Hindlimb muscle (tissue), 1 donor: ENCODE results near the gene LRRN4. TPM values are rescaled to one million over a fixed set of nuclear protein-coding genes. Genes with fewer than 3 reads are reported as not detected.

Source experiments
- DNase-seq: peaks from one replicate; pipeline ENCODE4 v3.0.0-alpha.2; 2013
- polyA plus RNA-seq: library from polyadenylated mRNA; unstranded; fragments of 120-200 nt; gene quantifications from one replicate; pipeline ENCODE4 v1.2.1, GENCODE V29; 2013; ENCODE audit not compliant: insufficient read length

LRRN4 gene
- 0.23 TPM for polyA plus RNA-seq

DNA sequence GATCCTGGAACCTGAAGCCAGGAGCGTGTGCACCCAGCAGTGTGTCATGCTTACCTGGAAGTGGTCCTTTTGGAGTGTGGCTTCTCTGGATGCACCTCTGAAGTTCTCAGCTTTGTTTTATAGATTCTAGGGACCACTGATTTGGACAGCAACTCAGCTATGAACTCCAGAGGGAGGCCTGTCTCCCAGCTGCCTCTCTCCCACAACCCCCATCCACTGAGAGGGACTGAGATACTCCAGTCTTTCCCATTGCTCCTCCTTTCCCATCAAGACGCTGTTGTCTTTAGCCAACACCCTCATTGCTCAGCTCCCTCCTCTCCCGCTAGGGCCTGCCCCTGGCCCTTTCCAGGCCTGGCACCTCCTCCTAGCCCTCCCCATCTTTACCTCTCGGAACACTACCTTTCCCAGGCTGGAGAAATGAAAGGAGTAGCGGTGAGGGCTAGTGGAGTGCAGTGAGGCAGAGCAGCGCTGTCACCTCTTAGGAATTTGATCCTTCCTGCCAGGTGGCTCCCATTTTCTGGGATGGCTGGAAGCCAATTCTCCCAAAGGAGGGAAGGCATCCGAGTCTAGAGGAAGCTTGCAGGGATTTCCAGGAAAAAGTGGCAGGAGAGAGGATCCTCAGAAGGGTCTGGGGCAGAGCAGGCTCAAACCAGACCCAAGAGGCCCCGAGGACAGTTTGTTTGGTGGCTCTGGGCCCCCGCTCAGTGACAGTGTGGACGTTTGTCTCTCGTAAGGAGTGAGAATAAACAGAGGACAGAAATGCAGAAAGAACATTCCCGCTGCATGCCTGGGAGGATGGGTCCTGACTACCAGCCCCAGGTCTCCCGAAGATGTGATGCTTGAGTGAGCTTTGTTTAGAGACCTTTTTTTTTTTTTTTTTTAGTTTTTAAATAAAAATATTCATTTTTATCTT is at the start of gene LRRN4:
Gene LRRN4 (minus strand): TSS at position 285 of the 913 bp plus-strand sequence. CDS start 1,261 bp downstream, outside the sequence.
- DNase-seq = no peak

DNA sequence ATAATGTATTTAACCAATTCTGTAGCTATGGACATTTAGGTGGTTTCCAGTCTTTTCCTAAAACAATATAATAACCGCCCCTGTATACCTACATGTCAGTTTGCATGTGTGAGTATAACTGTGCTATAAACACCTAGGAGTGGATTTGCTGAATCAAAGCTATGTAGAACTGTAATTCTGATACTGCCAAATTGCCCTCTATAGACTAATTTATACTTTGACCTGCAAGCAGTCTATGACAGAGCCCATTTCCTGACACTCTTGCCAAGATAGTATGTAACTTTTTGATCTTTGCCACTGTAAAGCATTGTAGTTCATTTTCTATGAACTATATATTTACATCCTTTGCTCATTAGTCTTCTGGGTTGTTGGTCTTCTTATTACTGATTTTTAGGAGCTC is 49.4 kb upstream of the LRRN4 start:
- no peak for DNase-seq

DNA sequence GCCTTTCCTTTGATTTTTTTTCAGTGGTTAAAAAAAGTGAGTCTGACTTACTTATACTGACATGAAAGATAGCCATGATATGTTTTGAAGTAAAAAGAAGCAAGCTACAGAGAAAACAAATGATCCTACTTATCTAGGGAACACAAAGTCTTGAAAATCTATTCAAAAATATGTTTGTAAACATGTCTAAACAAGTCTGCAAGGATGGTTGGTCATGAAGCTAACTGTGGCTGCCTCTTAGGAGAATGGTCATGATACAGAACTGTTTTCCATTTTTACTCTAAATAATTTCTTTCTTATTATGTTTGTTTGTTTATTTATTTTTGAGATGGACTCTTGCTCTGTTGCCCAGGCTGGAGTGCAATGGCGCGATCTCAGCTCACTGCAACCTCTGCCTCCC is 47.5 kb upstream of the LRRN4 start:
- DNase-seq = no peak

DNA sequence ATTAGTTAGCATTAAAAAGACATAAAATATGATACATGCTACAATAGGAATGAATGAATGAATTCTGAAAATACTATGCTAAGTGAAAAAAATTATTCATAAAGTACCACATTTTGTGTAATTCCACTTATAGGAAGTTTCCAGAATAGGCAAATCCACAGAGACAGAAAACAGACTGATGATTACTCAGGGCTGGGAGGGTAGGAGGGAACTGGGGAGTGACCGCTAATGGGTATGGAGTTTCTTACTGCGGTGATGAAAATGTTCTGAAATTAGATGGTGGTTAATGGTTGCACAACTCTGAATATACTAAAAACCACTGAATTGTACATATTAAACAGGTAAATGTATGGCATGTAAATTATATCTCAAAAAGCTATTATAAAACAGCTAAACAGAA is 46.4 kb upstream of the LRRN4 start:
- DNase-seq = no peak

DNA sequence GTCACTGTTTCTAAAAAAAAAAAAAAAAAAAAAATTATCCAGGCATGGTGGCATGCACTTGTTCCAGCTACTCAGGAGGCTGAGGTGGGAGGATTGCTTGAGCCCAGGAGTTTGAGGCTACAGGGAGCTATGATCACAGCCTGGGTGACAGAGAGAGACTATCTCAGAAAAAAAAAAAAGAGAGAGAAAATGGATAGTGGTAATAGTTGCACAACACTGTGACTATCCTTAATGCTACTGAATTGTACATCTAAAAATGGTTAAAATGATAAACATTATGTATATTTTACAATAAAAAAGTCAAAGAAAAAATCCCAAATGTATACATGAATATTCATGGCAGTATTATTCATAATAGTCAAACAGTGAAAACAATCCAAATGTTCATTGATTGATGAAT is 46.0 kb upstream of the LRRN4 start:
- DNase-seq = no peak

DNA sequence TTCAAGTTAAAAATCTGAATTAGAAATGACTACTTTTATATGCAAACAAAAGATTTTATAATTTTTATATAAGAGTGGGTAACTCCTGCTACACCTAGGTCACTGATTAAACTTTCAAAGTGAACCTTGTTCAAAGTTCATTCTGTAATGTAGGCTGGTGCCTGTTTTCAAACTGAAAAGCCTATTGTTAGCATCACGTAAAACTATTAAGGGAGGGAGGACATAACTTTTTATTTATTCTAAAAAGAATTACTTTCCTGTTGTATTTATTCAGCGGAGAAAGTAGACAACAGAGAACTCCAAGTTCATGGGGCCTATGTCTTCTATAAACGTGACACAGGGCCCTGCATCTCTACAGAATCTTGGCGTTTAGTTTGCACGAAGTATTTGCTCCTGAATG is 41.5 kb upstream of the LRRN4 start:
- no peak for DNase-seq

DNA sequence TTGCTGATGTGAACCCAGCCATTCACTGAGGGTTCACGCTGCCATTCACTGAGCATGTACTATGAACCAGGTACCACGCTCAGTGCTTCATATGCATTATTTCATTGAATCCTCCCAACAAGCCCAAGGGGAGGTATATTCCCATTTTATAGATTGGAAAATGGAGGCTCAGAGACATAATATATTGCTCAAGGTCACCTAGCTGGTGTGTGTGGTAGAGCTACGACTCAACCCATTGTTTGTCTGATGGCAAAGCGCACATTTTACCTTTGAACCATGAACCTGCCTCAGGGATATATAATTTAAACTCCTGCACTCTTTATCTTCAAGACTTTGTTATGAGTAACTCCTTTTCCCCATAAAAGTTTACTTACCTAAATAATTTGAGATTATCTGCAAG is 40.7 kb upstream of the LRRN4 start:
- no peak for DNase-seq

DNA sequence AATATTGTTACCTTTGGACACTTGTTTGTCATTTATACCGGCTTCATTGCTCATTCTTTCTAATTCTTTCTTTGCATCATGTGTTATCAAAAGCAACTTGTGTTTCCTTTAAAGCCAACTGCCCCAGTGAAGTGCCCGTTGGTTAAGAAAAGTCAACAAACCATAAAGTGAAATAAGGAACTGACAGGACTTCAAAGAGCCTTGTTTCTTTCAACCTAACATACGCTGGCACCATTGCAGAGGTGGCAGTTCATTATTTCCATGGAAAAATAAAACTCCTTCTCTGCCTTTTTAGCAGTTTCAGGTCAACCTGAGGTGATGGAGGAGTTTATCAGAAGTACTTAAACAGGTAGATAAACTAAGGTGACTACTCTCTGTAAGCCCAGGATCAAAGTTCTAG is 40.2 kb upstream of the LRRN4 start:
- no peak for DNase-seq

DNA sequence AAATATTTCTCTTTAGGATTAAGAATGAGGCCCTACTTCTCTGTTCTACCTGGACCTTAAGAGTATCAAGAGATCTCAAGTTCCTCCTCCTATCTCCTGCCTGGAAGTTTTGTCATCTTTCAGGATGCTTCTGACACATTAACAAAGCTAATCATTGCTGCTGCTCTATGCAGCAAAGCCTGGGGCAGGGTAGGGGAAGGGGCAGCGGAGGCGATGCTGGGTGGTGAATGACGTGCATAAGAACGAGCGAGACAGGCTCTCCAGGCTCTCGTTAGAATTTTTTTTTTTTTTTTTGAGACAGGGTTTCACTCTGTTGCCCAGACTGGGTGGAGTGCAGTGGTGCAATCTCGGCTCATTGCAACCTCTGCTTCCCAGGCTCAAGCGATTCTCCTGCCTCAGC is 37.8 kb upstream of the LRRN4 start:
- DNase-seq = no peak

DNA sequence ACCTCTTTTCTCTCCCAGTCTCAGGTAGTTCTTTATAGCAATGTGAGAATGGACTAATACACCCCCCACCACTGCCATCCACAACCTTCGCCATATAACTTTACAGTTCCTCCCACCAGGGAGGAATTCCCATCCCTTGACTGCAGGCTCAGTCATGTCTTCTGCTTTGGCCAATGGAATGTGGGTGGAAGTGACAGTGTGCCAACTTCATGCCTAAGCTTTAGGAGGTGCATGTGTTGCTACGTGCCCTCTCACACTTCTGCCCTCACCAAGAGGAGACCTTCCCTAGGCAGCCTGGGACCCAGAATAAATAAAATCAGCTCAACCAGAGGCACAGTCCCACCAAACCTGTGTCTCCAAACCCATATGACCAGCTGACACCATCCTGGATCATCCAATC is 33.0 kb upstream of the LRRN4 start:
- DNase-seq = no peak

DNA sequence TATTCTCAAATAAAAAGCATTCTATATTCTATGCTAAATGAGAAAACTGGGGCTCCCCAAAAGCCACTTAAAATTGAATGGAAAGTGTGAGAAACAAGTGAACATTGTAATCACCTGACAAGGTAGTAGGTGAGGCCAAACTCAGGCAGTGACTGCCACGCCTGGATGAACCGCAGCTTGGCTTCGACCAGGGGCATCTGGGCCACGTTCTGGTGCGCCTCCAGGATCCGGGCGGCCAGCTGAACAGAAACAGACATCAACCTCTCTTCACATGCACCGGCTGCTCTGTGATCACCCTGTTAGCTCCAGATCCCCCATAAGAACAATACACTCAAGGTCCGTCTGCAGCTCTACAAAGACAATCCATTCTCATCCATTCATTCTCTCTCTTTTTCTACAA is 30.1 kb upstream of the LRRN4 start:
- no peak for DNase-seq

DNA sequence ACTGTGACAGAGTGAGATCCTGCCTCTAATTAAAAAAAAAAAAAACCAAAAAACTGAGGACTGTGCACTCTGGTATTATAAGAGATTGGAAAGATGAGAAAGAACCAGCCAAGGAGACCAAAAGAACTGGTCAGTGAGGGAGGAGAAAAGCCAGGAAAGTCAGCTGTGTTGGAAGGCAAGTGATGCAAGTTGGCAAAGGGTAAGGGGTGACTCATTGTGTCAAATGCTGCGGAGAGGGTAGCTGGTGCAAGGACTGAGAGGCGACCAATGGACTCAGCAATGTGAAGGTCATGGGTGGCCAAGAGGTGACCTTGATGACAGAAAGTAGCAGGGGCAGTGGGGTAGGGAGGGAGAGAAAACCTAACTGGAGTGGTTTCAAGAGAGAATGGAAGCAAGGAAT is 27.4 kb upstream of the LRRN4 start:
- DNase-seq = no peak

DNA sequence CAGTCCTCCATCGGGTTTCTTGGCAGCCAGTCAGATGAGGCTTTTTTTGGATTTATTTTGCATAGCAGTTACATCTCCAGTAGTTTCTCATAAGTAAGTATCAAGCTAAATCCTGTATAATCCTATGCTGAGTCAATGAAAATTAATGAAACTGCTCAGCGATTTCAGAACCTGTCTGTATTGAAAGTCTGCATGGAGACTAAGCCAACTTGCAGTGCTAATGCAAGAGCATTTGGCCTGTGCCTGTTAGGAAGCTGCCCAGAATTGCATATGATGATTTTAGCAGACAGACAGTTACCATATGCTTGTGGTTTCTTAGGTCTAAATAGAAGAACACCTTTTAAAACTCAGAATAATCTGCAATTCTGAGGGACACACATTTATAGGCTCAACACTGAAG is 25.2 kb upstream of the LRRN4 start:
- DNase-seq = peak; percentile 74

DNA sequence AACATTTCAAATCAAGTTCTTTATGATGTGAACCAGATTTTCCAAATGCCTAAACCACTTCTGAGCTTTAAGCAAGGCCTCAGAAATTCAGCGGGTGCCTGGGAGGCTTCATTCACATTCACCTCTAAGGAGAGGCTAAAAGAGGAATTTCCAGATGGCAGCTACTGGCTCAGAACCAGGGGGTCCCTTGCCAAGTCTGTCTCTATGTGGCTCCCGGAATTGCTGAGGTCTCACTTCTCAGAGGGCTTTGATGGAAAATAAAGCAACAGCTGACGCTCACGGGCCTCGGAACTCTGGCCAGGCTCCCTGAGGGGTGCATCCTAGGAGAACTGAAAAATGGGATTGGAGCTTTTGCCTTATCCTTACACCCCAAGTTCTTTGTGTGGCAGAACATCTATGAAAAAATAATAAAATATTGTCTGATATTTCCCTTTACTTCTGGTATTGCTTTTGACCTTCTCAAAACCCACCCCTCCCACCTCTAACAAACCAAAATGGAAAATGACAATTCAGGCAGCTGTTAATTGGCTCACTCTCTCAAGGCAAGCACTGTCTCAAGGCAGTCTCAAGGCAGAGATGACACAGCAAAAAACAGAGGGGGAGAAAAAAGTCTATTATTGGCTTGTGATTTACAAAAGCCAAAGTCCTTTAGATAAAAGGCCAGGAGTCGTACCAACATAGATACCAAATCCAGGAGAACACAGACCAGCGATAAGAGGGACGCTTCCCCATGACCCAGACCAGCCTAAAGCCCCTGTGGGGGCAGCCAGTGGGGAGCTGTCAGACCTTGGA is 21.8 kb upstream of the LRRN4 start:
- peak; percentile 75 for DNase-seq

DNA sequence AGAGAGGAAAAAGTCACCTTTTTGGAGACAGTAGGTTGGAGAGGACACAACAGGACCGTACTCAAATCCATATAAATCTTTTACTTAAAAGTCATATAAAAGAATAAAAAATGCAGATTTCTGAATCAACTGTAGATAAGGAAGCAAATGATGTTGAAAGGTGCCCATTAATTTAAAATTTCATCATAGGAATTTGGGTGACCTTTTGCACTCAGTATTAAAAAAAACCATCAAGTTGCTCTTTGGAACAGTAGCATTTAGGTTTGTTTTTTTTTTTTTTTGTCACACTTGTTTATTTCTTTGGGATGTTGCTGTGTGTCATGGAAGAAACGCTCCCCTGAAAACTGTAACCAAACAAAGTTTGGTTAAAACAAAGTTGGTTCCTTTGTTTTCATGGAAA is 20.9 kb upstream of the LRRN4 start:
- DNase-seq = no peak

DNA sequence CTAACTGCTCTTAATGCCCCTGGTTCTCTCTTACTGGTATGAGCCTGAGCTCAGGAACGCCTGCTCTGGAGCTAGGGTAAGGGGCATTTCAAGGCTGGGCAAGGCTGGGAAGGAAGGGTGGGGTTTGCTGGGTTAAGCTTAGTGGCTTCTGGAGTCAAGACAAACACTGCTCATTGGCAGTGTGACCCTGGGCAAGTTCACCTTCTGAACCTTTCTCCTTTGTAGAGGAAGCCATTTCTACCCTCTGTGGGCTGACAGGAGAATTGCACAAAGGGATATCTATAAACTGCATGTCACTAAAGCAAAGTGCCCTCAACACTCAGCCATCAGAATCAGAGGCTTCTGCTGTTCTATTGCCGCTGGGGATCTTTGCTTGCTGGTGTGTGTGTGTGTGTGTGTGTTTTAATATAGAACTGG is 20.3 kb upstream of the LRRN4 start:
- DNase-seq = no peak

DNA sequence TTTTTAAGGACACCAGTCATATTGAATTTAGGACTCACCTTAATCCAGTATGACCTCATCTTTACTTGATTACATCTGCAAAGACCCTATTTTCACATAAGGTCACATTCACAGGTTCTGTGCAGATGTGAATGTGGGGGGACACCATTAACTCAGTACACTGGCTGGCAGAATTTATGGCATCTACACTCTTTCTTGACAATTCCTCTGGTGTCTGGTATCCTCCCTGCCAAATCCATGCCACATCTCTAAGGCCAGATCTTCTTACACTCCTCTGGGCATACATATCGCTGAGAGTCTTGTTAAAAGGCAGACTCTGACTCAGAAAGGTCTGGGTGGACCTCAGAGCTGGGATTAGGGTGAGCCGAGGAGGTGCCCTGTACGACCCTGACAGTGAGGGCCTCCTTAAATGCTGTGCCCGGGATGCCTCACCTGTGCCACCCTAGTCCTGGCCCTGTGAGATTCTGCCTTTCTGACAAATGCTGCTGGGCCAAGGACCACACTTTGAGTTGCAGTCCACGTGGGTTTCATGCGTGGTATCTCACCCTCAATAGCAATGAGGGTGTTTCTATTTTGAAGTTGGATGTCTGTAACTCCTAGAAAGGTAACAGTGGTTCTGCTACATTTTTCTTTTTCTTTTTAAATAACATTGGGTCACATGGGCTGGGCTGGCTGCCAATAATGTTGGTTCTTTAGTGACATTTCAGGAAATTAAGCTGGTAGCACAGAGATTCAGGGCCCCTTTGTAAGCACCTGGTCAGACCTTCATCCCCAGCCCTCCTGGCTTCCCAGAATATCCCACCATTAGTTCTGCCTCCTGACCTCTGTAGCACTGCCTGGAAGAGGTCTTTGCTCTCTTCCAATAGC is 17.2 kb upstream of the LRRN4 start:
- no peak for DNase-seq

DNA sequence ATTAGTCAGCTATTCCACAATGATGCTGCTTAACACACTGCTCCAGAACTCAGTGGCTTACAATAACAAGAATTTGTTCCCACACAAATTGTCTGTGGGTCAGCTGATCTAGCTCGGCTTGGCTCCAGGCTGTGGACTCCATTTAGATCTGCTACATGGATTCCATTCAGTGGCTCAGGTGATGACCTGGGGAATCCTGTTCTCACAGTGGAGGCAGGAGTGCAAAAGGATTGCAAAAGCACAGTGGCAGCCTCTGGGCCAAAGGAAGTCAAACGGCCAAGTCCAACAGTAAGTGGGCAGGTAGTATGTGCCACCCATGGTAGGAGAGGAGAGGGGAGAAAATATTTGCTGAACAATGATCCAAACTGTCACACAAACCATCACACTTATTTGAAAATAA is 15.8 kb upstream of the LRRN4 start:
- DNase-seq = no peak

DNA sequence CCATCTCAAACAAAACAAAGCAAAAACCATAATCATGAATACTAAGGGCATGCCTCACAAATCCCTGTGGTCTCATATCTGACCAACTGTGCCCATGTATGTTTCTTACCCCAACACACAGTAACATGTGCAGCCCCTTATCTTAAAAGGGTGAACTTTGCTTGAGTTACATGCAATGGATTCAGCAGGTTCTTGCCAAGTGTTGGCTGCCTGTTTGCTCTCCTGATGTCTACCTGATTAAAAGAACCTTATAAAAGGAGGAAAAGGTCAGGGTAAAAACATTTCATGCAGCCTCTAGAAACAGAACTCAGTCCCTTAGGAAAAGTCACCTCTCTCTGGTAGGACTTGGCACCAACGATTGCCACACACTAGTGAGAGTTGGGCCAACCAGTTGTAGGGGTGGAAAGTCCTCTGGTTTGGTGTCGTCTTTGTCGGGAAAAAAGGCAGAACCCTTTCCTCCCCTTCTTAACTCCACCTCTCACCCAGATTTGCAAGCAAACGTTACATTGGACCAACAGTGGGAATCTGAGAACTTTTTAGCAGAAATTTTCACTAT is 14.0 kb upstream of the LRRN4 start:
- DNase-seq = no peak

DNA sequence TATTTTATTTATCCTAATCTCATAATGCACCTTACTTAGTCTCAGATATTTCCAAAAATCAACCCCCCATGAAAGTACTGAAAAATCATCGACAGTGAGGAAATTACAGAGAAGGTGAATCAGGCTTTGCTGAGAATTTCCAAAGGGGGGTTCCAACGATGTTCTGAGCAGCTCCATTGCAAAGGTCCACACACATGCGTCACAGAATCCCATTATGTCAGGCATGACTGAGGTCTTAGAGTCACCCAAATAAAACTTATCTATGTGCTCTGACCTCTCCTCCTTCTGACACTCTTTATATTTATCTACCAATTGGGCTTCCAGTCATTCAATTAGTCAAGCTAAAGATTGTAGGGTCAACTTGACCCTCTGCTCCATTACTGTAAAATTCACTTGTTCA is 12.7 kb upstream of the LRRN4 start:
- no peak for DNase-seq

DNA sequence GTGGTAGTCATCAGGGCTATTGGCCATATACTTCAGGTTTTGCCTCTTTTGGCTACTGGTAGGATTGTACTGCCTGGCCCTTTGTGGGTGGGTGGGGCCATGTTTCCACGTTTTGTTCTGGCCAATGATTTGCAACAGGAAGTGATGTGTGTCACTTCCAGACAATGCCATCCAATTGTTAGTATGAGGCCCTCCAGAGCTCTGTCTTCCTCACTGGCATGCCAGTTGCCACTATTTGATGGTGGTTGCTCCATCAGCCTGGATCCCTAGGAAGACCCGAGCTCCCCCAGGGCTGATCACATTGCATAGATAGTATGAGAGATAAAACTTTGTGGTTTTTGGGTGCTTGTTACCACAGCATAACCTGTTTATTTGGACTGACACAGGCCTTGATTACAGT is 7.7 kb upstream of the LRRN4 start:
- DNase-seq = no peak

DNA sequence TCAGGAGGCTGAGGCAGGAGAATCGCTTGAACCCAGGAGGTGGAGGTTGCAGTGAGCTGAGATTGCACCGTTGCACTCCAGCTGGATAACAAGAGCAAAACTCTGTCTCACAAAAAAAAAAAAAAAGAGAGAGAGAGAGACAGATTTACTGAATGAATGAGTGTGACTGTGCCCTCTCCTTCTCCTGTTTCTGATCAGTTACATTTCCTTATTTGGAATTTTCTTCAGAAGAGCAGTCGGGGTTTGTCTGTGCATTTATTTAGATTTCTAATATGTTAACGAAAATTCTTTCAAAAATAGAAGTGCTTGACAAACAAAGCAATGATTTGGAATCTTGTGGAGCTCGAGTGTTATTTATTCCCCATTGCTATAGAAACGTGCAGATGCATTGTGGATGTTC is 6.4 kb upstream of the LRRN4 start:
- no peak for DNase-seq
